ENCODE data around the gene RIN2. TPM values are rescaled to one million over a fixed set of nuclear protein-coding genes. Genes with fewer than 3 reads are reported as not detected.

The RIN2 gene
- total and polyA plus RNA-seq, 2 experiments from 2014 or later, result 18.4 to 42.4 TPM

- H3K4me1 ChIP-seq (ENCODE audit: low read depth), result peaks cover 11% of the 10 kb centered on the region
- no peak for TF ChIP-seq CTCF (IDR thresholded peaks at IDR 0.05; ENCODE audit: low read depth, low read length)
- H3K27ac ChIP-seq, result no peak overlapping the region
- H3K27me3 ChIP-seq, result no peaks in the 10 kb centered on the region
- H3K9me3 ChIP-seq (ENCODE audit: low read depth), result no peaks in the 10 kb centered on the region
- no peaks in the 10 kb centered on the region for H3K36me3 ChIP-seq
- H3K4me3 ChIP-seq, result no peak overlapping the region
- DNase-seq (ENCODE audit: low read depth in 1 of 2, low spot score in 1 of 2), result no peak
Measured at GRCh38 chr20:19775353-19776253, 17.5 kb downstream of the RIN2 start.

DNA sequence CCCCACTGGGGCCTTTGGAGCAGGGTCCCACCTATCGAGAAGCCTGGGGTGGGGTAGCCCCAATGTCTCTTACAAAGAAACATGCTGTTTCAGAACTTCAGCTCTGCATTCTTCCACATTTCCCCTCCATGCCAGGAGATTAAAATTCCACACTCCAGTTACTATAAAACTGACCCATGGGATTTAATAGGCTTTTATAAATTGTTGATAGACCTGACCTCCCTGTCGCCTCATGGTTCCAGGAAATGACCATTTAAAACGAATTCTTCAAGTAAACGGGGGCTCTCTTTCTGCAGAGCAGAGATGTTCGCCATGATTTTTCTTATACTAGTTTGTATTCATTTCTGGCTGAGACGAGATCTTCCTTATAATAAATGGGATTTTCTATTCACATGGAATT, 19.3 kb downstream of the RIN2 start:
- no peak for DNase-seq (ENCODE audit: low read depth in 1 of 2, low spot score in 1 of 2)
- H3K27me3 ChIP-seq, result no peaks in the 10 kb centered on the region
- no peaks in the 10 kb centered on the region for H3K36me3 ChIP-seq
- no peaks in the 10 kb centered on the region for H3K9me3 ChIP-seq (ENCODE audit: low read depth)
- peaks cover 11% of the 10 kb centered on the region for H3K4me1 ChIP-seq (ENCODE audit: low read depth)
- H3K27ac ChIP-seq, result no peak overlapping the region
- TF ChIP-seq CTCF (IDR thresholded peaks at IDR 0.05; ENCODE audit: low read depth, low read length), result no peak
- no peak overlapping the region for H3K4me3 ChIP-seq

DNA sequence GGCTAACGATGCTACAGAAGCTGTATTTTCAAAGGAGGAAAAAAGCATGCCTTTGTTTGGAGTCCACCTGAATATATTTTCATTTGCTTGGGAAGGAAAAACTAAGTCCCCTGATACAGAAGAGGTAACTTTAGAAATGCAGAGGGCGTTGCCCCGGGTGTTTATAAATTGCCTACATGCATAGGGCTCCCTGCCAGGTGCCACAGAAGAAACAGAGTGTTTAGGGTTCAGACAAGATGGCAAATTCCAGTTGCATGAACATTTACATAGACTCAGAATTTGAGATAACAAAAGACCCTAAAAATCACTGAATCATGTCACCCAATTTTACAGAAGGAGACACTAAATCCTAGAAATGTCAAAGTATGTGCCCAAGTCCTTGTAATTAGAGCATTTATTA, 19.9 kb downstream of the RIN2 start:
- no peak overlapping the region for H3K27ac ChIP-seq
- TF ChIP-seq CTCF (IDR thresholded peaks at IDR 0.05; ENCODE audit: low read depth, low read length), result no peak
- no peaks in the 10 kb centered on the region for H3K9me3 ChIP-seq (ENCODE audit: low read depth)

DNA sequence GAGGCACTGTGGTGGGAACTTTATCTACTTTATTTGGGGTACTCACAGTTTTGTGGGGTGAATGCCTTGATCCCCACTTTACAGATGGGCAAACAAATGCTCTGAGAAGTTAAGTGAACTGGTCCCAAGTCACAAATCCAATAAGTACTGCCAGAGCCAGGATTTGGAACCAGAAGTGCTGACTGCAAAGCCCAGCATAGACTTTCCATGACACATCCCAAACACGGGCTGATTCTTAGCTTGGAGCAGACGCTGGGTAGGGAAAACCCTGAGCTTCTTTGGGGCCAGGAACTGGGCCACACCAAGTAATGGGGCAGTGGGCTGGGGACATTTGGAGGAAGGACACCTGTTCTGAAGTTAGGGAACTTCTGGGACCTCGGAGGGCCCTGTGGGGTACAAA, 20.3 kb downstream of the RIN2 start:
- Histone ChIP-seq H3K9me3 (ENCODE audit: low read depth) (no peaks in the 10 kb centered on the region), H3K4me1 (ENCODE audit: low read depth) (peaks cover 14% of the 10 kb centered on the region), H3K27me3 (no peaks in the 10 kb centered on the region), H3K4me3 (no peak overlapping the region), H3K27ac (no peak overlapping the region), H3K36me3 (no peaks in the 10 kb centered on the region)
- DNase-seq (ENCODE audit: low read depth in 1 of 2, low spot score in 1 of 2), result no peak
- no peak for TF ChIP-seq CTCF (IDR thresholded peaks at IDR 0.05; ENCODE audit: low read depth, low read length)

More for the DNA sequence above, 19.9 kb downstream of the RIN2 start:
- Histone ChIP-seq H3K36me3 (no peaks in the 10 kb centered on the region), H3K27me3 (no peaks in the 10 kb centered on the region), H3K4me1 (ENCODE audit: low read depth) (peaks cover 11% of the 10 kb centered on the region), H3K4me3 (no peak overlapping the region)
- no peak for DNase-seq (ENCODE audit: low read depth in 1 of 2, low spot score in 1 of 2)

GRCh38 chr20:19779634-19780033, 21.6 kb downstream of the RIN2 start:
- Histone ChIP-seq H3K27ac (peak overlapping the region; percentile 2), H3K36me3 (no peaks in the 10 kb centered on the region), H3K4me3 (no peak overlapping the region), H3K4me1 (ENCODE audit: low read depth) (peaks cover 26% of the 10 kb centered on the region), H3K9me3 (ENCODE audit: low read depth) (no peaks in the 10 kb centered on the region), H3K27me3 (no peaks in the 10 kb centered on the region)
- no peak for DNase-seq (ENCODE audit: low read depth in 1 of 2, low spot score in 1 of 2)
- no peak for TF ChIP-seq CTCF (IDR thresholded peaks at IDR 0.05; ENCODE audit: low read depth, low read length)
